ENCODE data around the gene ZSCAN1.

Gene ZSCAN1

GRCh38 chr19:58056261-58056660 is 22.4 kb downstream of the ZSCAN1 start:
- no peak for TF ChIP-seq CTCF (IDR thresholded peaks at IDR 0.05; ENCODE audit: control extremely low read depth, extremely low read depth, low read depth, missing control alignments)
- no peak for DNase-seq (ENCODE audit: extremely low spot score)
- ChIA-PET CTCF (no interaction called here), POLR2A (no interaction called here)

GRCh38 chr19:58056861-58057260 is 23.0 kb downstream of the ZSCAN1 start:
- no peak for TF ChIP-seq CTCF (IDR thresholded peaks at IDR 0.05; ENCODE audit: control extremely low read depth, extremely low read depth, low read depth, missing control alignments)
- no peak for DNase-seq (ENCODE audit: extremely low spot score)
- ChIA-PET CTCF (no interaction called here), POLR2A (no interaction called here)

GRCh38 chr19:58058467-58058866 is 24.6 kb downstream of the ZSCAN1 start:
- ChIA-PET POLR2A (no interaction called here), CTCF (no interaction called here)
- TF ChIP-seq CTCF (IDR thresholded peaks at IDR 0.05; ENCODE audit: control extremely low read depth, extremely low read depth, low read depth, missing control alignments) = no peak
- no peak for DNase-seq (ENCODE audit: extremely low spot score)

GRCh38 chr19:58059003-58059670 is 25.3 kb downstream of the ZSCAN1 start, which contains the start of gene ZNF135:
Gene ZNF135 (plus strand): TSS chr19:58059282. CDS start chr19:58060003, 721 bp downstream.
- POLR2A ChIA-PET = no interaction called here
- DNase-seq (ENCODE audit: extremely low spot score) = no peak
- TF ChIP-seq CTCF (IDR thresholded peaks at IDR 0.05; ENCODE audit: control extremely low read depth, extremely low read depth, low read depth, missing control alignments) = no peak
- CTCF ChIA-PET = no interaction called here

- no peak for DNase-seq (ENCODE audit: extremely low spot score)
- no peak for TF ChIP-seq CTCF (IDR thresholded peaks at IDR 0.05; ENCODE audit: control extremely low read depth, extremely low read depth, low read depth, missing control alignments)
- CTCF ChIA-PET = no interaction called here
- POLR2A ChIA-PET = no interaction called here
Observed at GRCh38 chr19:58059671-58060078, 25.9 kb downstream of the ZSCAN1 start.

- no peak for TF ChIP-seq CTCF (IDR thresholded peaks at IDR 0.05; ENCODE audit: control extremely low read depth, extremely low read depth, low read depth, missing control alignments)
- POLR2A ChIA-PET = no interaction called here
- no peak for DNase-seq (ENCODE audit: extremely low spot score)
- CTCF ChIA-PET = no interaction called here
Observed at GRCh38 chr19:58060231-58060630, 26.4 kb downstream of the ZSCAN1 start.

Data from GM10248 (cell line).